DOHH2 (cell line): Measurements from ENCODE around the gene LIPI.

Experiments used
- CTCF ChIP-seq: fragments of 200-600 bp; sonication (generic); IDR thresholded peaks from one replicate; pipeline ENCODE4 v1.5.1; 2014; ENCODE audit warnings: antibody characterized with exemption, mild to moderate bottlenecking, low read depth, low read length; ENCODE audit not compliant: poor library complexity, severe bottlenecking
- EZH2phosphoT487 ChIP-seq: fragments of 200-600 bp; sonication (generic); IDR thresholded peaks from 2 replicates; pipeline ENCODE4 v1.6.1; 2017; ENCODE audit warnings: borderline replicate concordance, mild to moderate bottlenecking, antibody characterized with exemption, low read length, moderate library complexity, mixed read lengths

- TF ChIP-seq CTCF (no peak), EZH2phosphoT487 (no peak)
These were observed 18.6 kb upstream of the LIPI start for GRCh38 chr21:14229399-14229798.
